ENCODE results near the gene SORCS2.

DNA sequence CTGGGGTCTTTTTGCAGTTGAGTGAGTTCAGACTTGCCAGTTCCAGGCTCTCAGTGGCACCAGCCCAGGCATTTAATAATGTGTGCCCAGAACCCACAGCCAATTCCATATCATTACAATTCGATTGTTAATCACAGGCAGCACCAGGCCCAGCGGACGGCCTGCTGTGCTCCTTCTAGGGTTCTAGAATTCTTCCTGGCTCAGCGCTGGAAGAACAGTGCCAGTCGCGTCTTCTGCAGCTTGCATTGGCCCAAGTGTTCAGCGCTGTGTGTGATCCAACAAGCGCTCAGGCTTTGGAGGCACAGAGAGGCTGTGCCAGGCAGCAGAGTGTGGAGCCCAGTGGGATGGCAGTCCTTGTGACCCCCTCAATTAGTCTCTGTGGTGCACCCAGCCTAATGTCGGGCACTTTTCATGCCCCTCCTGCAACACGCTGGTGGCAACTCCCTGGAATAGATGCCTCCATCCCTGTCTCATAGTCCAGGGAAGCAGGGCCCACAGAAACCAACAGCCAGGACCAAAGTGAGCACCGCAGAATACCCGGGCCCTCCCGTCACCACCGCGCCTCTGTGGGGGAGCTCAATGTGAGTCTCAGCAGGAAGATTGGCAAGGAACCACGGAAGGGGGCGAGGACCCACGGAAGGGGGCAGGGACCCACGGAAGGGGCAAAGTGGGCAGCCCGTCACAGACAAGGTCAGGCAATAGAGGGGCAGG is 554.2 kb downstream of the SORCS2 start:
- TF ChIP-seq, protein P1, sequence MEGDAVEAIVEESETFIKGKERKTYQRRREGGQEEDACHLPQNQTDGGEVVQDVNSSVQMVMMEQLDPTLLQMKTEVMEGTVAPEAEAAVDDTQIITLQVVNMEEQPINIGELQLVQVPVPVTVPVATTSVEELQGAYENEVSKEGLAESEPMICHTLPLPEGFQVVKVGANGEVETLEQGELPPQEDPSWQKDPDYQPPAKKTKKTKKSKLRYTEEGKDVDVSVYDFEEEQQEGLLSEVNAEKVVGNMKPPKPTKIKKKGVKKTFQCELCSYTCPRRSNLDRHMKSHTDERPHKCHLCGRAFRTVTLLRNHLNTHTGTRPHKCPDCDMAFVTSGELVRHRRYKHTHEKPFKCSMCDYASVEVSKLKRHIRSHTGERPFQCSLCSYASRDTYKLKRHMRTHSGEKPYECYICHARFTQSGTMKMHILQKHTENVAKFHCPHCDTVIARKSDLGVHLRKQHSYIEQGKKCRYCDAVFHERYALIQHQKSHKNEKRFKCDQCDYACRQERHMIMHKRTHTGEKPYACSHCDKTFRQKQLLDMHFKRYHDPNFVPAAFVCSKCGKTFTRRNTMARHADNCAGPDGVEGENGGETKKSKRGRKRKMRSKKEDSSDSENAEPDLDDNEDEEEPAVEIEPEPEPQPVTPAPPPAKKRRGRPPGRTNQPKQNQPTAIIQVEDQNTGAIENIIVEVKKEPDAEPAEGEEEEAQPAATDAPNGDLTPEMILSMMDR (IDR thresholded peaks at IDR 0.05): no peak
- TF ChIP-seq POLR2AphosphoS5 (IDR thresholded peaks at IDR 0.05) (no peak), POLR2A (IDR thresholded peaks at IDR 0.05) (no peak)
